ENCODE measurements around the gene C6orf15.

- TF ChIP-seq CTCF (IDR thresholded peaks at IDR 0.05; ENCODE audit: low read depth, low read length, poor library complexity, severe bottlenecking) (no peak), EZH2phosphoT487 (IDR thresholded peaks at IDR 0.05; ENCODE audit: borderline replicate concordance, low read length) (no peak)
These were observed 18.4 kb upstream of the C6orf15 start for GRCh38 chr6:31130751-31131150.
